ENCODE measurements around the gene CDK5RAP2.

Gene CDK5RAP2

GRCh38 chr9:120610975-120611689, 31.2 kb upstream of the CDK5RAP2 start:
- Histone ChIP-seq H3K18ac (ENCODE audit: low read length) (no peak overlapping the region), H3K9ac (ENCODE audit: low read length) (no peak overlapping the region), H2AFZ (ENCODE audit: insufficient read depth, low read length, poor library complexity) (no peak overlapping the region), H3K4me3 (ENCODE audit: low read depth, low read length) (no peak overlapping the region), H4K8ac (ENCODE audit: low read depth, low read length) (no peak overlapping the region), H2BK120ac (ENCODE audit: insufficient read depth, low read length, poor library complexity) (no peak overlapping the region), H2BK5ac (ENCODE audit: low read depth, low read length, poor library complexity) (no peak overlapping the region), H3K23ac (ENCODE audit: low read length) (no peak overlapping the region), H3K4me2 (ENCODE audit: low read length) (no peak overlapping the region), H3K79me2 (ENCODE audit: control insufficient read depth, insufficient read depth, low read length, poor library complexity) (no peaks in the 10 kb centered on the region), H3K36me3 (ENCODE audit: control insufficient read depth in 1 of 2, insufficient read depth in 2 of 2, low read length in 2 of 2) (no peaks in the 10 kb centered on the region), H4K12ac (ENCODE audit: low read depth, low read length) (no peak overlapping the region), H3K27ac (ENCODE audit: low read depth, low read length) (no peak overlapping the region), H3K4me1 (ENCODE audit: control insufficient read depth in 1 of 2, insufficient read depth in 2 of 2, low read length in 2 of 2) (peaks cover 0 to 2% of the 10 kb centered on the region in 2 experiments), H2BK12ac (ENCODE audit: low read length) (no peak overlapping the region), H3K9me3 (ENCODE audit: insufficient read depth, low read depth, low read length) (no peaks in the 10 kb centered on the region), H3K4ac (ENCODE audit: low read depth, low read length) (no peak overlapping the region), H3K79me1 (ENCODE audit: low read length) (no peaks in the 10 kb centered on the region), H3K14ac (ENCODE audit: low read length) (no peak overlapping the region), H2AK5ac (ENCODE audit: low read length) (no peak overlapping the region), H4K91ac (ENCODE audit: low read depth, low read length) (no peak overlapping the region), H3K27me3 (ENCODE audit: insufficient read depth, low read length) (no peaks in the 10 kb centered on the region)
- no peak for DNase-seq

GRCh38 chr9:120609636-120610035, 29.7 kb upstream of the CDK5RAP2 start:
- Histone ChIP-seq H3K79me1 (ENCODE audit: low read length) (no peaks in the 10 kb centered on the region), H3K27ac (ENCODE audit: low read depth, low read length) (no peak overlapping the region), H2BK5ac (ENCODE audit: low read depth, low read length, poor library complexity) (no peak overlapping the region), H3K4me1 (ENCODE audit: control insufficient read depth in 1 of 2, insufficient read depth in 2 of 2, low read length in 2 of 2) (peaks cover 0 to 2% of the 10 kb centered on the region in 2 experiments), H3K4ac (ENCODE audit: low read depth, low read length) (no peak overlapping the region), H2BK120ac (ENCODE audit: insufficient read depth, low read length, poor library complexity) (no peak overlapping the region), H3K14ac (ENCODE audit: low read length) (no peak overlapping the region), H3K79me2 (ENCODE audit: control insufficient read depth, insufficient read depth, low read length, poor library complexity) (no peaks in the 10 kb centered on the region), H2AFZ (ENCODE audit: insufficient read depth, low read length, poor library complexity) (no peak overlapping the region), H3K18ac (ENCODE audit: low read length) (no peak overlapping the region), H3K27me3 (ENCODE audit: insufficient read depth, low read length) (no peaks in the 10 kb centered on the region), H2BK12ac (ENCODE audit: low read length) (no peak overlapping the region), H3K23ac (ENCODE audit: low read length) (no peak overlapping the region), H2AK5ac (ENCODE audit: low read length) (no peak overlapping the region), H3K9ac (ENCODE audit: low read length) (no peak overlapping the region), H3K36me3 (ENCODE audit: control insufficient read depth in 1 of 2, insufficient read depth in 2 of 2, low read length in 2 of 2) (no peaks in the 10 kb centered on the region), H4K8ac (ENCODE audit: low read depth, low read length) (no peak overlapping the region), H4K12ac (ENCODE audit: low read depth, low read length) (no peak overlapping the region), H3K4me2 (ENCODE audit: low read length) (no peak overlapping the region), H3K4me3 (ENCODE audit: low read depth, low read length) (no peak overlapping the region), H3K9me3 (ENCODE audit: insufficient read depth, low read depth, low read length) (peaks cover 3% of the 10 kb centered on the region), H4K91ac (ENCODE audit: low read depth, low read length) (no peak overlapping the region)
- DNase-seq = no peak
- no CpG with 5 or more reads among the region's 2 CpGs for WGBS (ENCODE audit: extremely low coverage, insufficient coverage, insufficient read length)

DNA sequence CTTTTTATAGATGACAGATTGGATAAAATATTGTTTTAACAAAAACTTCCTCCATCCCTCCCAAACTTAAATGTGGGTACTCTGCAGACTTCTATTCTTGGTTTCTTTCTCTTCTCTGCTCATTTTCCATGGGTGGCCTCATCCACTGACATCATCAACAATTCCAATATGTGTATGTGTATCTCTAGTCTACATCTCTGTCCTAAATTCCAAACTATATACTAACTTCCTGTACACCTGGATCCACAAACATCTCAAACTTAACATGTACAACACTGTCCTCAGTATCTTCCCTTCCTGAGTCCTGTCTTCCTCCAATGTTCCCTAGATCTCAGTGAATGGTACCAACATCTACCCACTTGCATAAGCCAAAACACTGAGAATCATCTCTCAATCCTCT, 28.5 kb upstream of the CDK5RAP2 start:
- peaks cover 3% of the 10 kb centered on the region for H3K9me3 ChIP-seq (ENCODE audit: insufficient read depth, low read depth, low read length)
- DNase-seq = peak; percentile 32 to 76
- no peak overlapping the region for H3K4ac ChIP-seq (ENCODE audit: low read depth, low read length)
- H3K4me2 ChIP-seq (ENCODE audit: low read length) = no peak overlapping the region
- no peak overlapping the region for H2BK12ac ChIP-seq (ENCODE audit: low read length)
- no peak overlapping the region for H4K8ac ChIP-seq (ENCODE audit: low read depth, low read length)
- H3K23ac ChIP-seq (ENCODE audit: low read length) = no peak overlapping the region
- H4K12ac ChIP-seq (ENCODE audit: low read depth, low read length) = no peak overlapping the region
- H2BK120ac ChIP-seq (ENCODE audit: insufficient read depth, low read length, poor library complexity) = no peak overlapping the region
- no peak overlapping the region for H3K18ac ChIP-seq (ENCODE audit: low read length)
- H2AK5ac ChIP-seq (ENCODE audit: low read length) = no peak overlapping the region
- no peaks in the 10 kb centered on the region for H3K79me2 ChIP-seq (ENCODE audit: control insufficient read depth, insufficient read depth, low read length, poor library complexity)
- H2BK5ac ChIP-seq (ENCODE audit: low read depth, low read length, poor library complexity) = no peak overlapping the region
- H3K9ac ChIP-seq (ENCODE audit: low read length) = no peak overlapping the region
- H2AFZ ChIP-seq (ENCODE audit: insufficient read depth, low read length, poor library complexity) = no peak overlapping the region
- H3K79me1 ChIP-seq (ENCODE audit: low read length) = no peaks in the 10 kb centered on the region
- no peaks in the 10 kb centered on the region for H3K36me3 ChIP-seq (ENCODE audit: control insufficient read depth in 1 of 2, insufficient read depth in 2 of 2, low read length in 2 of 2)
- H3K14ac ChIP-seq (ENCODE audit: low read length) = no peak overlapping the region
- H3K4me3 ChIP-seq (ENCODE audit: low read depth, low read length) = no peak overlapping the region
- H3K27me3 ChIP-seq (ENCODE audit: insufficient read depth, low read length) = no peaks in the 10 kb centered on the region
- no peak overlapping the region for H3K27ac ChIP-seq (ENCODE audit: low read depth, low read length)
- H4K91ac ChIP-seq (ENCODE audit: low read depth, low read length) = no peak overlapping the region
- H3K4me1 ChIP-seq (ENCODE audit: control insufficient read depth in 1 of 2, insufficient read depth in 2 of 2, low read length in 2 of 2) = peaks cover 0 to 2% of the 10 kb centered on the region in 2 experiments

GRCh38 chr9:120603591-120603990, 23.6 kb upstream of the CDK5RAP2 start:
- no peak overlapping the region for H2BK12ac ChIP-seq (ENCODE audit: low read length)
- H2BK120ac ChIP-seq (ENCODE audit: insufficient read depth, low read length, poor library complexity) = no peak overlapping the region
- H4K12ac ChIP-seq (ENCODE audit: low read depth, low read length) = no peak overlapping the region
- no peak overlapping the region for H3K14ac ChIP-seq (ENCODE audit: low read length)
- H3K4me1 ChIP-seq (ENCODE audit: control insufficient read depth in 1 of 2, insufficient read depth in 2 of 2, low read length in 2 of 2) = peaks cover 0 to 1% of the 10 kb centered on the region in 2 experiments
- H3K23ac ChIP-seq (ENCODE audit: low read length) = no peak overlapping the region
- no peaks in the 10 kb centered on the region for H3K79me2 ChIP-seq (ENCODE audit: control insufficient read depth, insufficient read depth, low read length, poor library complexity)
- no peak for DNase-seq
- no peak overlapping the region for H2AK5ac ChIP-seq (ENCODE audit: low read length)
- no peak overlapping the region for H3K9ac ChIP-seq (ENCODE audit: low read length)
- H3K4me2 ChIP-seq (ENCODE audit: low read length) = no peak overlapping the region
- no peak overlapping the region for H3K18ac ChIP-seq (ENCODE audit: low read length)
- H3K9me3 ChIP-seq (ENCODE audit: insufficient read depth, low read depth, low read length) = peaks cover 3% of the 10 kb centered on the region
- no peak overlapping the region for H3K27ac ChIP-seq (ENCODE audit: low read depth, low read length)
- no peak overlapping the region for H4K8ac ChIP-seq (ENCODE audit: low read depth, low read length)
- H3K36me3 ChIP-seq (ENCODE audit: control insufficient read depth in 1 of 2, insufficient read depth in 2 of 2, low read length in 2 of 2) = no peaks in the 10 kb centered on the region
- no peak overlapping the region for H3K4ac ChIP-seq (ENCODE audit: low read depth, low read length)
- H3K79me1 ChIP-seq (ENCODE audit: low read length) = no peaks in the 10 kb centered on the region
- H2BK5ac ChIP-seq (ENCODE audit: low read depth, low read length, poor library complexity) = no peak overlapping the region
- no peak overlapping the region for H4K91ac ChIP-seq (ENCODE audit: low read depth, low read length)
- no peaks in the 10 kb centered on the region for H3K27me3 ChIP-seq (ENCODE audit: insufficient read depth, low read length)
- WGBS (ENCODE audit: extremely low coverage, insufficient coverage, insufficient read length) = no CpG with 5 or more reads among the region's 1 CpG
- H2AFZ ChIP-seq (ENCODE audit: insufficient read depth, low read length, poor library complexity) = no peak overlapping the region
- H3K4me3 ChIP-seq (ENCODE audit: low read depth, low read length) = no peak overlapping the region
